OCI-LY7 (cell line): ENCODE data around the gene GNMT. TPM values are rescaled to one million over a fixed set of nuclear protein-coding genes. Genes with fewer than 3 reads are reported as not detected.
"Not testable (repeated sequence)": the region's sequence is repeated elsewhere in the genome, so short reads cannot be mapped to it uniquely, and the experiment has no call there.

Experiments
- BruUV-seq: library from RNA; stranded (reverse); fragments of 400-500 nt; replicated peaks from 2 replicates; lab custom pipeline; 2021; lab: Mats Ljungman, UMichigan
- CTCF ChIA-PET: fragments of 300-600 bp; sonication (Branson Sonifier 250); formaldehyde crosslinking; loops from one replicate; lab custom pipeline; 2022; ENCODE audit warnings: antibody characterized with exemption; ENCODE audit not compliant: unreplicated experiment; lab: Charles Lee
- POLR2A ChIA-PET: fragments of 300-600 bp; sonication (Branson Sonifier 250); formaldehyde crosslinking; loops from one replicate; lab custom pipeline; 2022; ENCODE audit warnings: antibody characterized with exemption; lab: Charles Lee
- DNase-seq: peaks from one replicate; pipeline ENCODE4 v3.0.0-alpha.2; 2015; ENCODE audit warnings: low spot score
- H2AFZ ChIP-seq: fragments of 200-600 bp; sonication (generic), shearing (Covaris generic); 2 replicates; pipeline ENCODE4 v1.6.1; 2014; ENCODE audit warnings: mild to moderate bottlenecking, antibody characterized with exemption, low read length, moderate library complexity
- H3K27ac ChIP-seq: fragments of 200-600 bp; sonication (generic); 2 replicates; pipeline ENCODE4 v1.5.1; 2014; ENCODE audit warnings: mixed run types, low read depth, mild to moderate bottlenecking, moderate library complexity, low read length, inconsistent platforms; ENCODE audit not compliant: poor library complexity, severe bottlenecking
- H3K36me3 ChIP-seq: fragments of 200-600 bp; sonication (generic); 2 replicates; pipeline ENCODE4 v1.6.1; 2014; ENCODE audit warnings: mild to moderate bottlenecking, antibody characterized with exemption, low read length, moderate library complexity, mixed read lengths; ENCODE audit not compliant: insufficient read depth
- H3K4me1 ChIP-seq: fragments of 200-600 bp; sonication (generic); 2 replicates; pipeline ENCODE4 v1.5.1; 2014; ENCODE audit warnings: mild to moderate bottlenecking, low read length; ENCODE audit not compliant: insufficient read depth, poor library complexity, severe bottlenecking
- H3K4me2 ChIP-seq: fragments of 200-600 bp; sonication (generic); 2 replicates; pipeline ENCODE4 v1.6.1; 2014; ENCODE audit warnings: mild to moderate bottlenecking, low read length
- H3K4me3 ChIP-seq: fragments of 200-600 bp; sonication (generic); 2 replicates; pipeline ENCODE4 v1.5.1; 2014; ENCODE audit warnings: mild to moderate bottlenecking, low read depth, low read length; ENCODE audit not compliant: poor library complexity, severe bottlenecking
- H3K79me2 ChIP-seq: fragments of 200-600 bp; sonication (generic); 2 replicates; pipeline ENCODE4 v1.6.1; 2016; ENCODE audit warnings: low read depth, mild to moderate bottlenecking, low read length, moderate library complexity, mixed read lengths; ENCODE audit not compliant: insufficient read depth
- H3K9me2 ChIP-seq: fragments of 200-600 bp; sonication (generic); 2 replicates; pipeline ENCODE4 v1.6.1; 2016; ENCODE audit warnings: mild to moderate bottlenecking, low read length, mixed read lengths; ENCODE audit not compliant: insufficient read depth
- H3K9me3 ChIP-seq: fragments of 200-600 bp; sonication (generic); 2 replicates; pipeline ENCODE4 v1.6.1; 2014; ENCODE audit warnings: mild to moderate bottlenecking, mixed run types, low read length, mixed read lengths
- H4K20me1 ChIP-seq: fragments of 200-600 bp; sonication (generic); 2 replicates; pipeline ENCODE4 v1.6.1; 2014; ENCODE audit warnings: mild to moderate bottlenecking, antibody characterized with exemption, low read length, moderate library complexity, mixed read lengths; ENCODE audit not compliant: insufficient read depth
- CTCF ChIP-seq: fragments of 200-600 bp; sonication (generic); conservative IDR thresholded peaks from 2 replicates; pipeline ENCODE4 v1.5.1; 2014; ENCODE audit warnings: mild to moderate bottlenecking, antibody characterized with exemption, low read length, moderate library complexity, mixed read lengths
- EZH2phosphoT487 ChIP-seq: fragments of 200-600 bp; sonication (generic); IDR thresholded peaks from 2 replicates; pipeline ENCODE4 v1.6.1; 2018; ENCODE audit warnings: low read depth, borderline replicate concordance, mild to moderate bottlenecking, mixed run types, antibody characterized with exemption, low read length, moderate library complexity, mixed read lengths
- intact Hi-C: fragments of 100-400 bp; cut with micrococcal nuclease; formaldehyde crosslinking; loops from one replicate; pipeline ENCODE4 v1.10.0; 2022; ENCODE audit not compliant: unreplicated experiment
- total RNA-seq, 2 experiments: library from RNA; depleted of rRNA in 1 of 2; stranded (reverse); fragments of >200 nt in 1 of 2; shearing (Covaris generic) in 1 of 2; gene quantifications; 2 replicates each; pipeline ENCODE4 v1.2.3, GENCODE V29; 2014 to 2022

Gene GNMT
- total RNA-seq, 2 experiments from 2014 or later: 1.7 TPM

GRCh38 chr6:42942444-42942843, 18.1 kb upstream of the GNMT start:
- H3K4me3 ChIP-seq: no peak overlapping the region
- TF ChIP-seq CTCF: no peak
- H3K27ac ChIP-seq: no peak overlapping the region
- BruUV-seq: no TSS peak
- H4K20me1 ChIP-seq: no peaks in the 10 kb centered on the region
- no peak overlapping the region for H3K4me2 ChIP-seq
- H3K36me3 ChIP-seq: peaks cover 80% of the 10 kb centered on the region
- no peaks in the 10 kb centered on the region for H3K79me2 ChIP-seq
- no peaks in the 10 kb centered on the region for H3K4me1 ChIP-seq
- H2AFZ ChIP-seq: no peak overlapping the region
- no peaks in the 10 kb centered on the region for H3K9me3 ChIP-seq
- intact Hi-C loops: no loop called here
- no peaks in the 10 kb centered on the region for H3K9me2 ChIP-seq
- no peak for DNase-seq
- CTCF ChIA-PET: no interaction called here
- POLR2A ChIA-PET: no interaction called here

- intact Hi-C loops: loop anchor here (5.0 kb wide), 1 partner anchor 46 kb away; no protein-coding TSS in a partner anchor
- no peak overlapping the region for H3K4me3 ChIP-seq
- no peak overlapping the region for H2AFZ ChIP-seq
- H4K20me1 ChIP-seq: no peaks in the 10 kb centered on the region
- H3K79me2 ChIP-seq: no peaks in the 10 kb centered on the region
- no peaks in the 10 kb centered on the region for H3K9me3 ChIP-seq
- BruUV-seq: TSS peak; percentile 10
- no peak overlapping the region for H3K27ac ChIP-seq
- ChIA-PET POLR2A (no interaction called here), CTCF (no interaction called here)
- DNase-seq: no peak
- no peaks in the 10 kb centered on the region for H3K4me1 ChIP-seq
- TF ChIP-seq EZH2phosphoT487 (no peak), CTCF (no peak)
- H3K4me2 ChIP-seq: no peak overlapping the region
- no peaks in the 10 kb centered on the region for H3K9me2 ChIP-seq
- peaks cover 35% of the 10 kb centered on the region for H3K36me3 ChIP-seq
Measured at GRCh38 chr6:42947950-42948349, 12.6 kb upstream of the GNMT start.

GRCh38 chr6:42952389-42952788, 8.2 kb upstream of the GNMT start:
- no peak overlapping the region for H3K4me3 ChIP-seq
- CTCF ChIA-PET: interaction anchor here (0.6 kb wide), 1 partner anchor 52 kb away, joined by 3 read pairs; no protein-coding TSS in a partner anchor
- H4K20me1 ChIP-seq: no peaks in the 10 kb centered on the region
- no peak overlapping the region for H3K4me2 ChIP-seq
- no peak for DNase-seq
- no peaks in the 10 kb centered on the region for H3K9me2 ChIP-seq
- no peaks in the 10 kb centered on the region for H3K9me3 ChIP-seq
- no peak overlapping the region for H3K27ac ChIP-seq
- intact Hi-C loops: no loop called here
- BruUV-seq: no TSS peak
- POLR2A ChIA-PET: interaction anchor here (0.6 to 1.2 kb wide), 3 partner anchors 23 to 191 kb away, joined by 3 read pairs; partner anchors contain the start of genes CNPY3 and PPP2R5D
- no peak for TF ChIP-seq CTCF
- H3K4me1 ChIP-seq: no peaks in the 10 kb centered on the region
- H3K79me2 ChIP-seq: no peaks in the 10 kb centered on the region
- no peak overlapping the region for H2AFZ ChIP-seq
- peaks cover 8% of the 10 kb centered on the region; the same call in 1 of the 2 replicates for H3K36me3 ChIP-seq

- DNase-seq, H4K20me1 ChIP-seq, H3K4me3 ChIP-seq, H3K4me2 ChIP-seq, H3K9me2 ChIP-seq, H3K4me1 ChIP-seq, H2AFZ ChIP-seq, POLR2A ChIA-PET, H3K36me3 ChIP-seq, H3K9me3 ChIP-seq, H3K27ac ChIP-seq, H3K79me2 ChIP-seq, CTCF ChIA-PET, intact Hi-C loops: not testable (repeated sequence)
- BruUV-seq: TSS peak; percentile 55
Measured at GRCh38 chr6:42954405-42954804, 6.1 kb upstream of the GNMT start.
